ENCODE results near the gene APBB2. TPM values are rescaled to one million over a fixed set of nuclear protein-coding genes. Genes with fewer than 3 reads are reported as not detected.

Gene APBB2
- total RNA-seq, 4 donors from 2014 or later = 139 to 248 (median 203) TPM

GRCh38 chr4:40933272-40934053, 280.9 kb downstream of the APBB2 start:
- TF ChIP-seq EP300 (IDR thresholded peaks at IDR 0.05) (no peak), CTCF (IDR thresholded peaks at IDR 0.05) (no peak), POLR2A (IDR thresholded peaks at IDR 0.05) (no peak)
- no peak overlapping the region for H3K4me3 ChIP-seq
- no peak overlapping the region for H3K27ac ChIP-seq
- no peaks in the 10 kb centered on the region for H3K27me3 ChIP-seq
- peaks cover 0 to 22% (median 0%) of the 10 kb centered on the region in 4 donors for H3K4me1 ChIP-seq
- no peaks in the 10 kb centered on the region for H3K9me3 ChIP-seq
- peaks cover 0 to 19% (median 0%) of the 10 kb centered on the region in 3 donors for H3K36me3 ChIP-seq
- peak in 1 of 2 donors; percentile 35 for DNase-seq (ENCODE audit: low spot score in 2 of 2)
- WGBS, 2 donors = 78 to 84% methylated on average over 8 to 11 of the region's 11 CpGs

- Histone ChIP-seq H3K36me3 (peaks cover 0 to 19% (median 0%) of the 10 kb centered on the region in 3 donors), H3K9me3 (no peaks in the 10 kb centered on the region), H3K27me3 (no peaks in the 10 kb centered on the region), H3K4me1 (peaks cover 0 to 18% (median 0%) of the 10 kb centered on the region in 4 donors), H3K4me3 (no peak overlapping the region), H3K27ac (no peak overlapping the region)
- TF ChIP-seq EP300 (IDR thresholded peaks at IDR 0.05) = no peak
- no peak for DNase-seq (ENCODE audit: low spot score in 2 of 2)
- WGBS, 2 donors = 48 to 64% methylated on average over 3 of the region's 3 CpGs
Measured at GRCh38 chr4:40931841-40932240, 282.5 kb downstream of the APBB2 start.

GRCh38 chr4:40931238-40931637, 283.1 kb downstream of the APBB2 start:
- no peak for TF ChIP-seq EP300 (IDR thresholded peaks at IDR 0.05)
- no peak for TF ChIP-seq POLR2A (IDR thresholded peaks at IDR 0.05)
- no peak for TF ChIP-seq CTCF (IDR thresholded peaks at IDR 0.05)
- no peak for DNase-seq (ENCODE audit: low spot score in 2 of 2)
- no peaks in the 10 kb centered on the region for H3K9me3 ChIP-seq
- H3K4me1 ChIP-seq = peaks cover 0 to 18% (median 0%) of the 10 kb centered on the region in 4 donors
- peaks cover 0 to 16% (median 0%) of the 10 kb centered on the region in 3 donors for H3K36me3 ChIP-seq
- H3K27me3 ChIP-seq = no peaks in the 10 kb centered on the region
- 94 to 95% methylated on average over 6 of the region's 6 CpGs for WGBS, 2 donors
- no peak overlapping the region for H3K4me3 ChIP-seq
- no peak overlapping the region for H3K27ac ChIP-seq

- Histone ChIP-seq H3K27me3 (no peaks in the 10 kb centered on the region), H3K4me3 (no peak overlapping the region), H3K27ac (no peak overlapping the region), H3K36me3 (peaks cover 0 to 11% (median 0%) of the 10 kb centered on the region in 3 donors), H3K4me1 (peaks cover 0 to 9% (median 0%) of the 10 kb centered on the region in 4 donors), H3K9me3 (no peaks in the 10 kb centered on the region)
- TF ChIP-seq EP300 (IDR thresholded peaks at IDR 0.05) (no peak), CTCF (IDR thresholded peaks at IDR 0.05) (no peak), POLR2A (IDR thresholded peaks at IDR 0.05) (no peak)
- WGBS, 2 donors = 75 to 79% methylated on average over 4 of the region's 4 CpGs
- DNase-seq (ENCODE audit: low spot score in 2 of 2) = no peak
Measured at GRCh38 chr4:40927074-40927473, 287.3 kb downstream of the APBB2 start.

- no peaks in the 10 kb centered on the region for H3K27me3 ChIP-seq
- no peak for DNase-seq (ENCODE audit: low spot score in 2 of 2)
- peaks cover 0 to 9% (median 0%) of the 10 kb centered on the region in 4 donors for H3K4me1 ChIP-seq
- TF ChIP-seq POLR2A (IDR thresholded peaks at IDR 0.05) (no peak), EP300 (IDR thresholded peaks at IDR 0.05) (no peak), CTCF (IDR thresholded peaks at IDR 0.05) (no peak)
- H3K36me3 ChIP-seq = peaks cover 0 to 32% (median 0%) of the 10 kb centered on the region in 3 donors
- no peak overlapping the region for H3K4me3 ChIP-seq
- H3K9me3 ChIP-seq = no peaks in the 10 kb centered on the region
- no peak overlapping the region for H3K27ac ChIP-seq
- WGBS, 2 donors = 81 to 83% methylated on average over 6 of the region's 6 CpGs
Measured at GRCh38 chr4:40924793-40925117, 289.6 kb downstream of the APBB2 start.

Data from tibial nerve (tissue), 4 donors.